Right renal cortex interstitium (tissue), 3 donors: ENCODE data around the gene BMPR1B. TPM values are rescaled to one million over a fixed set of nuclear protein-coding genes. Genes with fewer than 3 reads are reported as not detected.

Experiments used
- DNase-seq, 3 donors: peaks; one replicate each; pipeline ENCODE4 v3.0.0-alpha.2; 2013; ENCODE audit warnings: low read depth in 3 of 3, low spot score in 2 of 3
- polyA plus RNA-seq, 3 donors: library from polyadenylated mRNA; unstranded; fragments of 120-200 nt; gene quantifications; one replicate each; pipeline ENCODE4 v1.2.1, GENCODE V29; 2013; ENCODE audit not compliant: insufficient read length in 3 of 3

The BMPR1B gene
- polyA plus RNA-seq, 3 donors = 24.9 to 29.9 (median 25.3) TPM

- no peak for DNase-seq
Measured at GRCh38 chr4:94947681-94948108, 189.9 kb downstream of the BMPR1B start.

GRCh38 chr4:94954251-94954650 lies 196.5 kb downstream of the BMPR1B start:
- DNase-seq = no peak

- peak in 2 of 3 donors; percentile 23 to 36 for DNase-seq
Measured at GRCh38 chr4:94957030-94957429, 199.3 kb downstream of the BMPR1B start.

- no peak for DNase-seq
Measured at GRCh38 chr4:94959307-94959706, 201.6 kb downstream of the BMPR1B start.

- no peak for DNase-seq
Measured at GRCh38 chr4:94960708-94961107, 203.0 kb downstream of the BMPR1B start.

- DNase-seq = no peak
Measured at GRCh38 chr4:94961420-94961819, 203.7 kb downstream of the BMPR1B start.

GRCh38 chr4:94962484-94962883 lies 204.7 kb downstream of the BMPR1B start:
- DNase-seq = no peak

GRCh38 chr4:94965852-94966251 lies 208.1 kb downstream of the BMPR1B start:
- no peak for DNase-seq

GRCh38 chr4:94968493-94968892 lies 210.7 kb downstream of the BMPR1B start:
- DNase-seq = no peak

GRCh38 chr4:94970650-94971049 lies 212.9 kb downstream of the BMPR1B start:
- no peak for DNase-seq

GRCh38 chr4:94974773-94975172 lies 217.0 kb downstream of the BMPR1B start:
- DNase-seq = no peak

- DNase-seq = no peak
Measured at GRCh38 chr4:94976371-94977011, 218.7 kb downstream of the BMPR1B start.

- DNase-seq = no peak
Measured at GRCh38 chr4:94978904-94979303, 221.1 kb downstream of the BMPR1B start.

- no peak for DNase-seq
Measured at GRCh38 chr4:94979621-94980020, 221.9 kb downstream of the BMPR1B start.

- peak in 2 of 3 donors; percentile 45 to 58 for DNase-seq
Measured at GRCh38 chr4:94995684-94996394, 238.1 kb downstream of the BMPR1B start.

GRCh38 chr4:95000076-95000648 lies 242.4 kb downstream of the BMPR1B start:
- peak in 1 of 3 donors; percentile 15 for DNase-seq

GRCh38 chr4:95004912-95005311 lies 247.2 kb downstream of the BMPR1B start:
- DNase-seq = no peak

- no peak for DNase-seq
Measured at GRCh38 chr4:95007998-95008397, 250.2 kb downstream of the BMPR1B start.

- DNase-seq = no peak
Measured at GRCh38 chr4:95013236-95013635, 255.5 kb downstream of the BMPR1B start.

GRCh38 chr4:95014068-95014467 lies 256.3 kb downstream of the BMPR1B start:
- no peak for DNase-seq

GRCh38 chr4:95017305-95018064 lies 259.7 kb downstream of the BMPR1B start:
- DNase-seq = no peak
